Adrenal gland (tissue), 12 donors: ENCODE data around the gene PVALEF. TPM values are rescaled to one million over a fixed set of nuclear protein-coding genes. Genes with fewer than 3 reads are reported as not detected.

Source experiments
- DNase-seq, 7 donors: peaks; one replicate each; pipeline ENCODE4 v3.0.0-alpha.2; 2019 to 2020
- H3K27ac ChIP-seq, 5 donors: fragments of 200-600 bp; sonication (generic) in 4 of 5; 1 replicate in 3 of 5; 2 replicates in 2 of 5; pipeline versions ENCODE4 v1.5.1 to v1.8.0; 2016 to 2020; ENCODE audit warnings: mild to moderate bottlenecking in 1 of 5
- H3K27me3 ChIP-seq: fragments of 200-600 bp; 2 replicates; pipeline ENCODE4 v1.8.0; 2021
- H3K36me3 ChIP-seq, 2 donors: fragments of 200-600 bp; replicated peaks in 1 of 2; 1 replicate in 1 of 2; 2 replicates in 1 of 2; pipeline versions ENCODE4 v1.5.1 to v1.8.0; 2018 to 2022
- H3K4me1 ChIP-seq, 2 donors: fragments of 200-600 bp; replicated peaks in 1 of 2; 1 replicate in 1 of 2; 2 replicates in 1 of 2; pipeline versions ENCODE4 v1.5.1 to v1.8.0; 2018 to 2021
- H3K4me3 ChIP-seq, 4 donors: fragments of 200-600 bp; sonication (generic) in 3 of 4; one replicate each; pipeline ENCODE4 v1.5.1; 2016 to 2018
- H3K9me3 ChIP-seq, 3 donors: fragments of 200-600 bp; sonication (generic) in 1 of 3; replicated peaks in 1 of 3; 1 replicate in 2 of 3; 2 replicates in 1 of 3; pipeline versions ENCODE4 v1.5.1 to v1.8.0; 2016 to 2021
- CTCF ChIP-seq, 6 experiments: fragments of 450-650 bp in 4 of 6; fragments of 200-600 bp in 2 of 6; sonication (generic) in 1 of 6; IDR thresholded peaks; 1 replicate in 5 of 6; 2 replicates in 1 of 6; pipeline versions ENCODE4 v1.5.1 to v1.8.0; 2016 to 2021; ENCODE audit warnings: antibody characterized with exemption in 6 of 6, mild to moderate bottlenecking in 2 of 6, moderate library complexity in 1 of 6
- POLR2A ChIP-seq, 2 donors: fragments of 450-650 bp; IDR thresholded peaks; one replicate each; pipeline ENCODE4 v1.6.1; 2017; ENCODE audit warnings: antibody characterized with exemption in 2 of 2, mild to moderate bottlenecking in 2 of 2, moderate library complexity in 1 of 2
- whole genome bisulfite sequencing, 4 donors: extraction: QIAGEN DNeasy Blood & Tissue Kit in 2 of 4; methylation state at CpG; one replicate each; pipeline versions ENCODE4 v1.1.5 to v1.1.7; 2013 to 2017; 5-methylcytosine and 5-hydroxymethylcytosine counted together
- intact Hi-C, 2 donors: fragments of 100-400 bp; cut with DNase I; formaldehyde crosslinking; loops; one replicate each; pipeline versions ENCODE4 v1.14.1 to v1.15.0; 2022 to 2023
- polyA plus RNA-seq, 3 donors: library from polyadenylated mRNA; stranded (reverse); fragments of 200-250 nt in 2 of 3; fragments of 350-450 nt in 1 of 3; fragmentation: Illumina TruSeq in 1 of 3; extraction: RNeasy Lipid Tissue Mini Kit (QIAGEN cat#74804) in 1 of 3; gene quantifications; one replicate each; pipeline ENCODE4 v1.2.3, GENCODE V29; 2013 to 2014
- total RNA-seq, 9 donors: library from RNA; depleted of rRNA in 4 of 9; stranded (reverse); fragments of >200 nt in 4 of 9; fragments of 120-200 nt in 1 of 9; fragmentation: NEBNext Ultra II Directional in 1 of 9; extraction: Animal tissue kit (Norgen Biotek cat#: 25700) in 1 of 9; gene quantifications; one replicate each; pipeline versions ENCODE4 v1.1.0 to v1.2.4, GENCODE V29; 2013 to 2023
- donor health status: healthy with polysubstance abuse.
- donor health status: Bipolar disorder and iron deficiency.
- donor health status: DM: yes; HTN: yes; CAD: no.
- donor health status: DM: no; HTN: no; CAD: no.
- donor health status: DM: no; HTN: no; CAD: no.
- donor health status: DM: yes; HTN: yes; CAD: no.

The PVALEF gene
- total and polyA plus RNA-seq, 12 donors: not detected

DNA sequence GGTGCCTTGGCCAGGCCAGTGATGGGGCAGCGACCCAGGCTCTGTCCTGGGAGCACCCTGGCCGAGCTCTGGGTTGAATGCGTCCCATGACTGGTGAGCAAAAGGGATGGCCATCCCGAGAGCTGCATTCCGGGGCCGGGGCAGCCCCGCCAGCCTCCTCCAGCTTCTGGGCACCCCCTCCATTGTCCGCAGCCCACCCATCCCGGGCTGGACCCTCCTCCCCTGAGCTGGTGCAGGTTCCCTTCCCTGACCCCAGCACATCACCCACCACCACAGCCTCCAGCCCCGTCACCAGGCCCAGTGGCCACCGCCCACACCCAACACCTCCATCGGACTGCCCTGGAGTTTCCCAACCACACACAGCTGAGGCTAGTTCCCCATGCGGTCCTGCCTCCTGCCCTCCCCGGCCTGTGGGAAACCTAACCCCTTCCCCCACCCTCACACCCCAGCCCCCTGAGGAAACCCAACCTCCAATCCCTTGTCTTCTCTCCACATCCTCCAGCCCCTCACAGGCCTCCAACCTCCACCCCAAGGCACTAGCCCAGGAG is 16.2 kb upstream of the PVALEF start:
- TF ChIP-seq POLR2A (IDR thresholded peaks at IDR 0.05) (no peak), CTCF (IDR thresholded peaks at IDR 0.05) (no peak)
- no peaks in the 10 kb centered on the region for H3K27me3 ChIP-seq
- no peak overlapping the region for H3K4me3 ChIP-seq
- H3K36me3 ChIP-seq: no peaks in the 10 kb centered on the region
- WGBS, 4 donors: 78 to 86% (median 81%) methylated on average over 7 to 14 of the region's 14 CpGs
- DNase-seq: no peak
- H3K9me3 ChIP-seq: no peaks in the 10 kb centered on the region
- H3K27ac ChIP-seq: no peak overlapping the region
- intact Hi-C loops: loop anchor here in 1 of 2 donors (10.0 kb wide), 1 partner anchor 336 kb away; no protein-coding TSS in a partner anchor
- H3K4me1 ChIP-seq: no peaks in the 10 kb centered on the region

- peak overlapping the region in 1 of 5 donors; percentile 71 for H3K27ac ChIP-seq
- WGBS, 4 donors: 59 to 68% (median 61%) methylated on average over 3 to 14 of the region's 14 CpGs
- H3K4me3 ChIP-seq: no peak overlapping the region
- H3K36me3 ChIP-seq: no peaks in the 10 kb centered on the region
- TF ChIP-seq CTCF (IDR thresholded peaks at IDR 0.05) (no peak), POLR2A (IDR thresholded peaks at IDR 0.05) (no peak)
- no peaks in the 10 kb centered on the region for H3K27me3 ChIP-seq
- intact Hi-C loops: no loop called here
- peak in 6 of 7 donors; percentile 41 to 68 (median 53) for DNase-seq
- no peaks in the 10 kb centered on the region for H3K4me1 ChIP-seq
- no peaks in the 10 kb centered on the region for H3K9me3 ChIP-seq
These were observed 14.8 kb upstream of the PVALEF start for GRCh38 chr17:81150377-81151077.

GRCh38 chr17:81151278-81151677 is 14.0 kb upstream of the PVALEF start:
- Histone ChIP-seq H3K27me3 (no peaks in the 10 kb centered on the region), H3K27ac (peak overlapping the region in 1 of 5 donors; percentile 71), H3K36me3 (no peaks in the 10 kb centered on the region), H3K4me3 (no peak overlapping the region), H3K9me3 (no peaks in the 10 kb centered on the region), H3K4me1 (no peaks in the 10 kb centered on the region)
- no peak for DNase-seq
- intact Hi-C loops: no loop called here
- no peak for TF ChIP-seq CTCF (IDR thresholded peaks at IDR 0.05)
- no peak for TF ChIP-seq POLR2A (IDR thresholded peaks at IDR 0.05)
- 63 to 84% (median 74%) methylated on average over 1 to 13 of the region's 13 CpGs for WGBS, 4 donors

- intact Hi-C loops: no loop called here
- peak in 1 of 7 donors; percentile 6 for DNase-seq
- 66 to 81% (median 79%) methylated on average over 7 to 8 of the region's 8 CpGs for WGBS, 4 donors
- Histone ChIP-seq H3K9me3 (no peaks in the 10 kb centered on the region), H3K36me3 (no peaks in the 10 kb centered on the region), H3K4me3 (no peak overlapping the region), H3K27me3 (no peaks in the 10 kb centered on the region), H3K27ac (peak overlapping the region in 1 of 5 donors; percentile 41), H3K4me1 (no peaks in the 10 kb centered on the region)
- no peak for TF ChIP-seq CTCF (IDR thresholded peaks at IDR 0.05)
- no peak for TF ChIP-seq POLR2A (IDR thresholded peaks at IDR 0.05)
These were observed 12.9 kb upstream of the PVALEF start for GRCh38 chr17:81152288-81152828.
